ENCODE results near the gene GPR32.

The GPR32 gene

GRCh38 chr19:50820086-50820485 lies 49.8 kb downstream of the GPR32 start:
- no peak for DNase-seq (ENCODE audit: low read depth, low spot score)
- H3K4me3 ChIP-seq (ENCODE audit: low read length): no peak overlapping the region

GRCh38 chr19:50820549-50821247 lies 50.4 kb downstream of the GPR32 start:
- DNase-seq (ENCODE audit: low read depth, low spot score): no peak
- peak overlapping the region; percentile 29 for H3K4me3 ChIP-seq (ENCODE audit: low read length)

- H3K4me3 ChIP-seq (ENCODE audit: low read length): no peak overlapping the region
Measured at GRCh38 chr19:50821248-50821612, 51.0 kb downstream of the GPR32 start.

More at GRCh38 chr19:50821248-50821612, 51.0 kb downstream of the GPR32 start:
- DNase-seq (ENCODE audit: low read depth, low spot score): no peak
